Adipocyte (in vitro differentiated cells): ENCODE data around the gene SOS2.

Source experiments
- DNase-seq: peaks from one replicate; pipeline ENCODE4 v3.0.0-alpha.2; 2015; ENCODE audit warnings: low read depth
- H3K27me3 ChIP-seq: replicated peaks from 2 replicates; pipeline ENCODE4 v1.7.0; 2013; ENCODE audit warnings: mild to moderate bottlenecking, low read length, moderate library complexity; ENCODE audit not compliant: control insufficient read depth, insufficient read depth
- H3K36me3 ChIP-seq: 2 replicates; pipeline ENCODE4 v1.7.0; 2013; ENCODE audit warnings: low read length, mild to moderate bottlenecking, moderate library complexity; ENCODE audit not compliant: control insufficient read depth, insufficient read depth, severe bottlenecking
- H3K4me1 ChIP-seq: 2 replicates; pipeline ENCODE4 v1.7.0; 2013; ENCODE audit warnings: mild to moderate bottlenecking, low read length, moderate library complexity; ENCODE audit not compliant: control insufficient read depth, insufficient read depth
- H3K4me3 ChIP-seq: 2 replicates; pipeline ENCODE4 v1.7.0; 2013; ENCODE audit warnings: mild to moderate bottlenecking, low read length, moderate library complexity
- H3K9ac ChIP-seq: 2 replicates; pipeline ENCODE4 v1.7.0; 2013; ENCODE audit warnings: mild to moderate bottlenecking, low read length, moderate library complexity
- H3K9me3 ChIP-seq: 2 replicates; pipeline ENCODE4 v1.7.0; 2013; ENCODE audit warnings: mild to moderate bottlenecking, low read length, moderate library complexity; ENCODE audit not compliant: control insufficient read depth

Gene SOS2

GRCh38 chr14:50247245-50247644, 15.9 kb upstream of the SOS2 start:
- H3K4me1 ChIP-seq: no peaks in the 10 kb centered on the region
- no peaks in the 10 kb centered on the region for H3K27me3 ChIP-seq
- H3K9me3 ChIP-seq: no peaks in the 10 kb centered on the region
- DNase-seq: no peak
- H3K9ac ChIP-seq: no peak overlapping the region
- H3K4me3 ChIP-seq: no peak overlapping the region
- H3K36me3 ChIP-seq: peaks cover 3% of the 10 kb centered on the region

DNA sequence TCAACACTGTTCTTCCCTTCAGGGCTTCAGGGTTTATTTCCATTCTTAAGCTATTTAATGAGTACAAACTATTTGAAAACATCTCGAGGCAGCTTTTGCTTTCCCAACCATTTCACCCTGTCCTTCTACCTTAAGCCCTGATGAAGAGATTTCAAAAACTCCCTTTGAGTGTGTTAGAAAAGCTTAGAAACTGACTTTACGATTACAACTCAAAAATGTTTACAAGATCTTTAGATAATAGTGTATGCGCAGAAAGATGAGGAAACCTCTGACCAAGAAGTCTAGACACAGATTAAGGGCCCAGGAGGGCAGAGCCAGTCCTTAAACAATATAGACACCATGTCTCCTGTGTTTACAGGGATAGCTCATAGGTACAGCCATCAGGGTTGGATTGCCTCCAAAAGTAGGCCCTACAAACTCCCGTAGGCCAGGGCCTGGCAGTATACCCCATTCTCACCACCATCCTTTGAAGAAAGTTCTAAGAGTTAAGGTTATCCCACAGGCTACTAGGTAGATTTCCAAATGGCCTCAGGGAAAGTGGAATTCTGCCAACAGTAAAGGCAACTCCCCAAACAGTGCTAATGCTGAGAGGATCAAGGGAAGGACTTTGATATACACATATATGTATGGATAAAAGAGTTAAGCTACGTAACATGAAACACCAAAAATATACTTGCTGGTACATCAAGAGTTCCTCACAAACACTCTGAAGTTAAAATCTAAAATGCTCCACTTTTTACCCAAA, 11.4 kb upstream of the SOS2 start:
- H3K9ac ChIP-seq: no peak overlapping the region
- no peak overlapping the region for H3K4me3 ChIP-seq
- no peaks in the 10 kb centered on the region for H3K9me3 ChIP-seq
- DNase-seq: no peak
- H3K4me1 ChIP-seq: no peaks in the 10 kb centered on the region
- no peaks in the 10 kb centered on the region for H3K36me3 ChIP-seq
- no peaks in the 10 kb centered on the region for H3K27me3 ChIP-seq

DNA sequence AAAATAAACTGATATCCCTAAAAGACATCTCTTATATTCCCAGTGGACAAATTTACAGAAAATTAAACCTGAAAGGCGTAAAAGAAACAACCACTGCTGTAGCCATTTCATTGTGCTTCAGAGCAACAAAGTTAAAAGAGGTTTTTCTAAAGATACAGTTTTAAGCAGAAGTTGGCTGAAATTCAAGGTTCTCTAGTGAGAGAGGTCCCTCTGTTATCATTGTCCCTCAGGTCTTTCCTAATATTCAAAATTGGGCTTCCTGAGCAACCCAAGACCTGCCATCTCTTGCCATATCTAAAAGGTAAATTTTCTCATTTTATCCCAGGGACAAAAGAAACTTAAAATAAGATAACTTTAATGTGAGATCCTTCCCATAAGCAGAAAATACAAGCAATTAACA, 10.7 kb upstream of the SOS2 start:
- Histone ChIP-seq H3K27me3 (no peaks in the 10 kb centered on the region), H3K9me3 (no peaks in the 10 kb centered on the region), H3K9ac (no peak overlapping the region), H3K4me1 (no peaks in the 10 kb centered on the region), H3K4me3 (no peak overlapping the region), H3K36me3 (no peaks in the 10 kb centered on the region)
- DNase-seq: no peak

DNA sequence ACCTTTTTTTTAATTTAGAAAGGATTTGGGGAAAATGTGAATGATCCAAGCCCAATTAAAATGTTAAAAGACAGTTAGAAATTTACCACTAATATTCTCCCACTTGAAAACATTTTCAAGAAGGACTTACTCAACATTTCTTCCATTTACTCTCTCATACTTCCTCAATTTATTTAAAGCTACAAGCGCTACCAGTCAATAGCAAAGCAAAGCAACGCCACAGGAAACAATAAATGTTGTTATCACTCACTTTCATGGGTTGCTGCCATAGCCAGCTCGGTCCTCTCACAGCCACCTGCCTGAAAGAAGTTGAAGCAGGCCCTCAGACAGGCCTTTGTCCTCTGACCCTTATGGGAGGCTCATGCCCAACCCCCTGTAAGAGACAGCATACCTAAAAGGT, 6.0 kb upstream of the SOS2 start:
- H3K4me3 ChIP-seq: no peak overlapping the region
- DNase-seq: no peak
- no peaks in the 10 kb centered on the region for H3K36me3 ChIP-seq
- H3K4me1 ChIP-seq: peaks cover 4% of the 10 kb centered on the region
- H3K9ac ChIP-seq: no peak overlapping the region
- no peaks in the 10 kb centered on the region for H3K27me3 ChIP-seq
- no peaks in the 10 kb centered on the region for H3K9me3 ChIP-seq

DNA sequence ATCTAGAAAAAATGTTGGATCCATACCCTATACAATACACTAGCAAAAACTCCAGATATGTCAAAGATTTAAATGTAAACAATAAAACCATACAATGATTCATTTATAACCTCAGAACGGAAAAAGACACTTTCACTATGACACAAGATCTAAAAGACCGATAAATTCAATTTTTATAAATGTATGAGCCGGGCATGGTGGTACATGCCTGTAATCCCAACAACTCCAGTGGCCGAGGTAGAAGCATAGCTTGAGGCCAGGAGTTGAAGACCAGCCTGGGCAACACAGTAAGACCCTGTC, 2.5 kb upstream of the SOS2 start:
- H3K4me3 ChIP-seq: no peak overlapping the region
- H3K9me3 ChIP-seq: no peaks in the 10 kb centered on the region
- no peak for DNase-seq
- H3K27me3 ChIP-seq: no peaks in the 10 kb centered on the region
- no peaks in the 10 kb centered on the region for H3K36me3 ChIP-seq
- peaks cover 19% of the 10 kb centered on the region for H3K4me1 ChIP-seq
- no peak overlapping the region for H3K9ac ChIP-seq

GRCh38 chr14:50233166-50233950, 2.0 kb upstream of the SOS2 start:
- no peaks in the 10 kb centered on the region for H3K36me3 ChIP-seq
- DNase-seq: no peak
- no peak overlapping the region for H3K4me3 ChIP-seq
- peaks cover 23% of the 10 kb centered on the region for H3K4me1 ChIP-seq
- no peak overlapping the region for H3K9ac ChIP-seq
- H3K9me3 ChIP-seq: no peaks in the 10 kb centered on the region
- H3K27me3 ChIP-seq: no peaks in the 10 kb centered on the region

DNA sequence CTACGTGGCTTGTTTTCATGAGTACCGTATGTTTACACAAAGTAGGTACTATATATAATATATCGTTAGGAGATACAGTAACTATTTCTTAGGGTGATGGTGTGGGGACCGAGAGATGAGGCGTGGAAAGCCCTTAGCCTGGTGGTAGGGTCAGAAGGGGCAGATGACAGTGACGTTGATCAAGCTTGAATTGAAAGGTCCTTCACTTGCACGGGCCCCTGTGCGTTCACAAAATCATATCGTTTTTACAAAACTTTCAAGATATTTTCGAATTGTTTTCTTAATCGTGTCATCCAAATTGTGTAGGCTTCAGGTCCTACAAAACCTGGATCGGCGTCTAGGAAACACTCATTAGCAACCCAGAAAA, 881 bp upstream of the SOS2 start:
- Histone ChIP-seq H3K9ac (peak overlapping the region; percentile 92), H3K4me1 (peaks cover 23% of the 10 kb centered on the region), H3K27me3 (no peaks in the 10 kb centered on the region), H3K4me3 (peak overlapping the region; percentile 84), H3K9me3 (no peaks in the 10 kb centered on the region), H3K36me3 (no peaks in the 10 kb centered on the region)
- DNase-seq: no peak

GRCh38 chr14:50230701-50231474, 490 bp downstream of the SOS2 start:
- DNase-seq: peak; percentile 85
- Histone ChIP-seq H3K4me3 (peak overlapping the region; percentile 84), H3K27me3 (no peaks in the 10 kb centered on the region), H3K9me3 (no peaks in the 10 kb centered on the region), H3K36me3 (no peaks in the 10 kb centered on the region), H3K9ac (peak overlapping the region; percentile 92), H3K4me1 (peaks cover 34% of the 10 kb centered on the region)

GRCh38 chr14:50230401-50230700, 1.0 kb downstream of the SOS2 start:
- Histone ChIP-seq H3K4me1 (peaks cover 37% of the 10 kb centered on the region), H3K27me3 (no peaks in the 10 kb centered on the region), H3K9me3 (no peaks in the 10 kb centered on the region), H3K9ac (peak overlapping the region; percentile 92), H3K4me3 (peak overlapping the region; percentile 84), H3K36me3 (no peaks in the 10 kb centered on the region)
- no peak for DNase-seq

GRCh38 chr14:50229681-50230080, 1.7 kb downstream of the SOS2 start:
- Histone ChIP-seq H3K36me3 (no peaks in the 10 kb centered on the region), H3K9ac (peak overlapping the region; percentile 92), H3K4me3 (peak overlapping the region; percentile 84), H3K27me3 (no peaks in the 10 kb centered on the region), H3K9me3 (no peaks in the 10 kb centered on the region), H3K4me1 (peaks cover 44% of the 10 kb centered on the region)
- no peak for DNase-seq

DNA sequence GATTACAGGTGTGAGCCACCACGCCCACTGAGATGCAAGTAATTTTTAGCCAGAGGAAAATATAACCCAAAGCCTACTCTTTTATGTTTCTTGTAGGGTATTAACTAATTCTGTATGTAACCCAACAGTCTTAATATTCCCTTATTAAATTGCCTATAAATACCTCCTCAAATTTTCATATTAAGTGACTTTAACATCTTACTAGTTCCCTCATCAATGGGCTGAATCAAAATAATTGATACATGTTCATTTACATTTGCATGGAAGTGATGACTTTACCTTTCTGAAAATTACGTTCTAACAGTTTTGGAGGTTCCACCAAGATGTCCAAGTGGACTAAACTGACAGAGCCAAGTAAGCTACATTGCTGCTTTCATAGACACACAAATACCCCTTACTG, 3.1 kb downstream of the SOS2 start:
- DNase-seq: no peak
- Histone ChIP-seq H3K9ac (no peak overlapping the region), H3K4me3 (peak overlapping the region; percentile 84), H3K27me3 (no peaks in the 10 kb centered on the region), H3K36me3 (no peaks in the 10 kb centered on the region), H3K4me1 (peaks cover 44% of the 10 kb centered on the region), H3K9me3 (no peaks in the 10 kb centered on the region)
